ENCODE measurements around the gene ANKRD39.

DNA sequence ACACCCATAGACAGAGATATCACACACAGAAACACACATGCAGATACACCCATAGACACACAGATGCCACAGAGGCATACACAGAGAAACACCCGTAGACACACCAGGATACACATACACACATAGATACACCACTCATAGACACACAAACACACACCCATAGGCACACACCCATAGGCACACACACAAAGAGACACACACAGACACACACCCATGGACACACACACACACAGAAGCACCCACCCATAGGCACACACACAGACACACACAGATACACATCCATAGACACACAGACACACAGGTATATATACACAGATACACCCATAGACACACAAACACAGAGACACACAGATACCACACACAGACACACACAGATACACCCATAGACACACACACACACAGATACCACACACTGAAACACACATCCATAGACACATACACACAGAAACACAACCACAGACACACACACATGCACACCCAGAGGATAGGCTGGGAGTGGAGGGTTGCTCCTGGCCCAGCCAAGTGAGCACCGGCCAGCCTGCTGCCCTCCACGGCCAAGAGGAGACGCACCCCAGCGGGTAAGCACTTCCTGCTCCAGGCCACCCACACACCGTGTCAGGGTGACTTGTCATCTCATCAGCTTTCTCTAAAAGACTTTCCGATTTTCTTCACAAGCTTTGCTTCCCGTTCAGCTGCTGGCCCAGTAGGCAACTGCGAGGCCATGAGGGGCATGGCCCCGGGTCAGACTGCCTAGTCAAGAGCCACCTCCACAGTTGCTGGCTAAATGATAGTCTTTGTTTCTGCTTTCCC lies 55.8 kb downstream of the ANKRD39 start:
- TF ChIP-seq, protein P1, sequence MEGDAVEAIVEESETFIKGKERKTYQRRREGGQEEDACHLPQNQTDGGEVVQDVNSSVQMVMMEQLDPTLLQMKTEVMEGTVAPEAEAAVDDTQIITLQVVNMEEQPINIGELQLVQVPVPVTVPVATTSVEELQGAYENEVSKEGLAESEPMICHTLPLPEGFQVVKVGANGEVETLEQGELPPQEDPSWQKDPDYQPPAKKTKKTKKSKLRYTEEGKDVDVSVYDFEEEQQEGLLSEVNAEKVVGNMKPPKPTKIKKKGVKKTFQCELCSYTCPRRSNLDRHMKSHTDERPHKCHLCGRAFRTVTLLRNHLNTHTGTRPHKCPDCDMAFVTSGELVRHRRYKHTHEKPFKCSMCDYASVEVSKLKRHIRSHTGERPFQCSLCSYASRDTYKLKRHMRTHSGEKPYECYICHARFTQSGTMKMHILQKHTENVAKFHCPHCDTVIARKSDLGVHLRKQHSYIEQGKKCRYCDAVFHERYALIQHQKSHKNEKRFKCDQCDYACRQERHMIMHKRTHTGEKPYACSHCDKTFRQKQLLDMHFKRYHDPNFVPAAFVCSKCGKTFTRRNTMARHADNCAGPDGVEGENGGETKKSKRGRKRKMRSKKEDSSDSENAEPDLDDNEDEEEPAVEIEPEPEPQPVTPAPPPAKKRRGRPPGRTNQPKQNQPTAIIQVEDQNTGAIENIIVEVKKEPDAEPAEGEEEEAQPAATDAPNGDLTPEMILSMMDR (IDR thresholded peaks at IDR 0.05), result no peak
- TF ChIP-seq POLR2AphosphoS5 (IDR thresholded peaks at IDR 0.05; ENCODE audit: low read depth, low read length), result no peak
